GM23248 (cell line): ENCODE results near the gene ARHGAP5.

Experiments
- EZH2 ChIP-seq: fragments of 200-600 bp; sonication (generic); IDR thresholded peaks from 2 replicates; pipeline ENCODE4 v1.6.1; 2018; ENCODE audit warnings: antibody characterized with exemption, mild to moderate bottlenecking; ENCODE audit not compliant: insufficient read depth, poor library complexity, severe bottlenecking
- EZH2phosphoT487 ChIP-seq: fragments of 200-600 bp; sonication (generic); IDR thresholded peaks from 2 replicates; pipeline ENCODE4 v1.6.1; 2018; ENCODE audit warnings: antibody characterized with exemption, moderate library complexity, mild to moderate bottlenecking, low read depth; ENCODE audit not compliant: insufficient read depth

GRCh38 chr14:32192712-32193373, 115.7 kb downstream of the ARHGAP5 start:
- TF ChIP-seq EZH2: no peak
- no peak for TF ChIP-seq EZH2phosphoT487
